Omental fat pad (tissue), 4 donors: ENCODE data around the gene POLR3A. TPM values are rescaled to one million over a fixed set of nuclear protein-coding genes. Genes with fewer than 3 reads are reported as not detected.
A peak's percentile ranks its signal among the peaks of the same experiment; 100 is the strongest.
"Not testable (repeated sequence)": the region's sequence is repeated elsewhere in the genome, so short reads cannot be mapped to it uniquely, and the experiment has no call there.

Experiments used
- ATAC-seq: fragments of 150-250 bp; one replicate; pipeline ENCODE4 v1.9.1; 2016; ENCODE audit warnings: mild to moderate bottlenecking, moderate library complexity; ENCODE audit not compliant: low FRiP score
- DNase-seq: peaks from one replicate; pipeline ENCODE4 v3.0.0-alpha.2; 2019; ENCODE audit warnings: low spot score
- total RNA-seq, 4 donors: library from RNA; depleted of rRNA; stranded (reverse); fragments of >200 nt; gene quantifications; one replicate each; pipeline ENCODE4 v1.1.0, GENCODE V29; 2016
- TF ChIP-seq, protein P1 (sequence below), 3 donors: fragments of 450-650 bp; IDR thresholded peaks; one replicate each; pipeline ENCODE4 v1.5.1; 2016 to 2017; ENCODE audit warnings: antibody characterized with exemption in 3 of 3, mild to moderate bottlenecking in 3 of 3, moderate library complexity in 2 of 3

Gene POLR3A
- 10 to 100 TPM in 3 of 4 donors, 1 to 10 TPM in 1; 9.6 to 18.5 (median 13.0) TPM for total RNA-seq

DNA sequence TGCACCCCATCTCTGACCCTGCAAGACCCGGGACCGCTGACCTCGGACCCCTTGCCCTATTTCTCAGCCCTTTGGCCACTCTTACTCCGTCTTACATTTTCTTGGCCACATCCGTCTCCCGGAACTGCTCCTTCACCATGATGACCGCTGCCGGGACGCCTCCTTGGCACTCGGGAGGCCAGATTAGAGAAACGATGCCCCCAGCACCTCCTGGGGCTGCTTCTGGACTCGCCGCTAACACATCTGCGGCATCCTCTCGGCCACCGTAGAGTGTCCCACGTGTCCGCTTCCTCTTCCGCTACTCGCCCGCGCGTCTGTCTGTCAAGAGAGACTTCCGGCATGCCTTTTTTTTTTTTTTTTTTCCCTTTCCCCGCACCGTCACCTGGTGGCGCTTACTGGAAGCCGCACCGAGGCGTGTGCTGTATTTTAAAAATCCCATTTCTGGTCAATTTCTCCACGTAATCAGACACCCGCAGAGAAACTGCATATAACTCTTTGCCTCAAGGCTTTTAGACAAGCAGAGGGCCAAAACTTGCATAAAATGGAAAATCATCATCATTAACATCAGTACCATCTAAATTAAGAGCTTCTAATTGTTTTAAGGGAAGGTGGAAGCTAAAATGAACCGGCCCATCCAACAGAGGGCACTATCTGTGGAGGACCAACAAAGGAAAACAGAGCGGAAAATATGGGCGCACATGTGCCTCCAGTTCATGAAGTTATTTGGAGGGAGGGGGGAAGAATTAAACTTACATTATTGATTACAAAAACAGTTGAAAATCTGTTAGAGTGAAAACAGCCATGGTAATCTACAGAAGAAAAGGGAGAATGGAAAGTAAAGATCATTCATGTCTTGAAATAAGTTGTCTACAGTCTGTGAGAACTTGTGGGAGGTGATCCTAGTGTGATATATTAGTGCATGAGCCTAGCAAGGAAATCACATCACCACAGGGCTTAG, at the start of gene POLR3A:
Gene POLR3A, minus strand, starts transcription at position 247 of the 958 bp plus-strand sequence. Its CDS starts 108 bp downstream, at position 139.
- DNase-seq (peak; percentile 84), ATAC-seq (peak; percentile 48)
- TF ChIP-seq, protein P1, sequence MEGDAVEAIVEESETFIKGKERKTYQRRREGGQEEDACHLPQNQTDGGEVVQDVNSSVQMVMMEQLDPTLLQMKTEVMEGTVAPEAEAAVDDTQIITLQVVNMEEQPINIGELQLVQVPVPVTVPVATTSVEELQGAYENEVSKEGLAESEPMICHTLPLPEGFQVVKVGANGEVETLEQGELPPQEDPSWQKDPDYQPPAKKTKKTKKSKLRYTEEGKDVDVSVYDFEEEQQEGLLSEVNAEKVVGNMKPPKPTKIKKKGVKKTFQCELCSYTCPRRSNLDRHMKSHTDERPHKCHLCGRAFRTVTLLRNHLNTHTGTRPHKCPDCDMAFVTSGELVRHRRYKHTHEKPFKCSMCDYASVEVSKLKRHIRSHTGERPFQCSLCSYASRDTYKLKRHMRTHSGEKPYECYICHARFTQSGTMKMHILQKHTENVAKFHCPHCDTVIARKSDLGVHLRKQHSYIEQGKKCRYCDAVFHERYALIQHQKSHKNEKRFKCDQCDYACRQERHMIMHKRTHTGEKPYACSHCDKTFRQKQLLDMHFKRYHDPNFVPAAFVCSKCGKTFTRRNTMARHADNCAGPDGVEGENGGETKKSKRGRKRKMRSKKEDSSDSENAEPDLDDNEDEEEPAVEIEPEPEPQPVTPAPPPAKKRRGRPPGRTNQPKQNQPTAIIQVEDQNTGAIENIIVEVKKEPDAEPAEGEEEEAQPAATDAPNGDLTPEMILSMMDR (IDR thresholded peaks at IDR 0.05): no peak

- TF ChIP-seq, protein P1 (IDR thresholded peaks at IDR 0.05): no peak
- no peak for ATAC-seq
- no peak for DNase-seq
Measured at GRCh38 chr10:78078539-78079330, 49.4 kb upstream of the POLR3A start.

DNA sequence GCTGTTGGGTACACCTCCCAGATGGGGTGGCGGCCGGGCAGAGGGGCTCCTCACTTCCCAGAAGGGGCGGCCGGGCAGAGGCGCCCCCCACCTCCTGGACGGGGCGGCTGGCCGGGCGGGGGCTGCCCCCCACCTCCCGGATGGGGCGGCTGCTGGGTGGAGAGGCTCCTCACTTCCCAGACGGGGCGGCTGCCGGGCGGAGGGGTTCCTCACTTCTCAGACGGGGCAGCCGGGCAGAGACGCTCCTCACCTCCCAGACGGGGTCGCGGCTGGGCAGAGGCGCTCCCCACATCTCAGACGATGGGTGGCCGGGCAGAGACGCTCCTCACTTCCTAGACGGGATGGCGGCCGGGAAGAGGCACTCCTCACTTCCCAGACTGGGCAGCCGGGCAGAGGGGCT, 46.5 kb upstream of the POLR3A start:
- DNase-seq, ATAC-seq: not testable (repeated sequence)

GRCh38 chr10:78072504-78072903, 43.2 kb upstream of the POLR3A start:
- DNase-seq: no peak
- TF ChIP-seq, protein P1 (IDR thresholded peaks at IDR 0.05): no peak
- no peak for ATAC-seq

GRCh38 chr10:78071857-78072179, 42.5 kb upstream of the POLR3A start:
- TF ChIP-seq, protein P1 (IDR thresholded peaks at IDR 0.05): no peak
- ATAC-seq (no peak), DNase-seq (no peak)

DNA sequence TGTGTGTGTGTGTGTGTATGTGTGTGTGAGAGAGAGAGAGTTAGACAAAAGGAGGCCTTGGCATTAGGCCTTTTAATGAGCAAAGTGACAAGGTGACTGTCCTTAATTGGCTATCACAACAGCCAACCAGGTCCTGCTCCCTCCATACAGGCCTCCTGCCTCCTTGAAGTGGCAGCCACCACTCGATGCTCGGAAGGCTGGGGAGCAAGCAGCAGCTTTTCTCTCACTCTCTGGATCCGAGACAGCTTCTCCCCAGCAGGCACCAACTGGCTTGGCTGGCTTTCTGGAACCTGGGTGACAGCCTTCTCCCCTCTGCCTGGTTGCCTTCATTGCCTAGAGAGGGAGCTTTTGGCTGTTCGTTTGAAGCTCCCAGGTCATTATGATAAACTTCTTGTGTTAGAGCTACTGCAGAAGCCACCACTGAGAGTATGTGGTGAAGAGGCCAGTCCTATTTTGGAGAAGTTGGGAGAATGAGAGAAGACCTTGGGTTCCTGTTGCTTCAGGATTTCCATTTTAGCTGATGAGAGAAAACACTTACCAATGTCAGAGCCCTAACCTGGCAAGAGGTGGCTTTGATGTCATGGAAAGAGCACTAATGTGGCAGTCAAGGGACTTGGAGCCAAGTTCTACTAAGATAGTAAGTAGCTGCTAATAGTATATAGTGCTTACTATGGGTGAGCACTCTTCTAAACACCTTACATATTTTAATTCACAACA, 42.0 kb upstream of the POLR3A start:
- ATAC-seq (no peak), DNase-seq (no peak)
- TF ChIP-seq, protein P1 (IDR thresholded peaks at IDR 0.05): no peak

DNA sequence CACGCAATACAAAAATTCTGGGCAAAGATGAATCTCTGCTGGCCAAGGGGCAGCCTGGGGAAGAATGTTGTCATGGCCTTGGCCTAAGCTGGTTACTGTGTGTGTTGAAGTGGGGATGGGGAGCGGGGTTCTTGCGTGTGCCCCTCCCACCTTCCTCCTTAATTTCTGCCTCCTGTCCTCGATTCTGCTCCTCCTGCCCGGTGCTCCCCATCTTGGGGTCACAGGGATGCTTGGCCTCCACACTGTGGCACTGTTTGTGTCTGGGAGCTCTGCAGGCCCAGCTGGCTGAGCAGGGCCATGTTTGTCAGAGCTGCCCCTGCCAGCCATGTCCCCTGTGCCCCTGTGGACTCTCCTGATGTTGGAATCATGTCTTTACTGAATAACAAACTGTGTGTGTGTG, 41.4 kb upstream of the POLR3A start:
- DNase-seq (no peak), ATAC-seq (no peak)
- TF ChIP-seq, protein P1 (IDR thresholded peaks at IDR 0.05): no peak

- not testable (repeated sequence) for ATAC-seq, DNase-seq
Measured at GRCh38 chr10:78070064-78070463, 40.7 kb upstream of the POLR3A start.
